B cell (primary cell): ENCODE measurements around the gene LRRC15. TPM values are rescaled to one million over a fixed set of nuclear protein-coding genes. Genes with fewer than 3 reads are reported as not detected.

Experiments
- ATAC-seq: fragments of 200-7000 bp; cut with Tn5 transposase; one replicate; pipeline ENCODE4 v1.10.0; 2021; ENCODE audit warnings: low read depth, mild to moderate bottlenecking, moderate number of reproducible peaks, moderate library complexity
- CTCF ChIA-PET: fragments of 350-600 bp; sonication (Branson Sonifier 250); formaldehyde crosslinking; loops from one replicate; lab custom pipeline; 2021; ENCODE audit warnings: antibody characterized with exemption, inconsistent platforms; lab: Charles Lee
- POLR2A ChIA-PET: fragments of 350-600 bp; sonication (Branson Sonifier 250); formaldehyde crosslinking; loops from one replicate; lab custom pipeline; 2021; ENCODE audit warnings: antibody characterized with exemption; lab: Charles Lee
- DNase-seq: peaks from one replicate; pipeline ENCODE4 v3.0.0; 2013
- H2AFZ ChIP-seq: 2 replicates; pipeline ENCODE4 v1.6.1; 2012; ENCODE audit warnings: mild to moderate bottlenecking, low read depth, low read length; ENCODE audit not compliant: insufficient read depth, poor library complexity, severe bottlenecking
- H3K27ac ChIP-seq, 2 donors: 1 replicate in 1 of 2; 2 replicates in 1 of 2; pipeline ENCODE4 v1.5.1; 2012 to 2013; ENCODE audit warnings: low read length in 2 of 2, mild to moderate bottlenecking in 2 of 2, moderate library complexity in 1 of 2
- H3K27me3 ChIP-seq, 4 experiments: fragments of 200-600 bp in 1 of 4; sonication (generic) in 1 of 4; replicated peaks in 1 of 4; 1 replicate in 2 of 4; 2 replicates in 2 of 4; pipeline versions ENCODE4 v1.6.1 to v1.7.0; 2013 to 2016; ENCODE audit warnings: low read length in 3 of 4, mild to moderate bottlenecking in 2 of 4, mixed read lengths in 1 of 4, moderate library complexity in 1 of 4; ENCODE audit not compliant: insufficient read depth in 4 of 4, control insufficient read depth in 3 of 4; ENCODE audit errors: control extremely low read depth in 1 of 4
- H3K36me3 ChIP-seq, 2 experiments: replicated peaks in 1 of 2; 1 replicate in 1 of 2; 2 replicates in 1 of 2; pipeline versions ENCODE4 v1.6.1 to v1.7.1; 2013; ENCODE audit warnings: low read length in 1 of 2; ENCODE audit not compliant: insufficient read depth in 2 of 2, control insufficient read depth in 1 of 2; ENCODE audit errors: control extremely low read depth in 1 of 2, extremely low read depth in 1 of 2
- H3K4me1 ChIP-seq, 2 donors: fragments of 200-600 bp in 1 of 2; sonication (generic) in 1 of 2; 1 replicate in 1 of 2; 2 replicates in 1 of 2; pipeline versions ENCODE4 v1.5.1 to v1.6.1; 2013 to 2017; ENCODE audit warnings: low read length in 2 of 2; ENCODE audit not compliant: control insufficient read depth in 2 of 2, insufficient read depth in 2 of 2
- H3K4me2 ChIP-seq: replicated peaks from 2 replicates; pipeline ENCODE3; 2012; ENCODE audit warnings: mild to moderate bottlenecking, low read depth, low read length; ENCODE audit not compliant: poor library complexity, severe bottlenecking
- H3K4me3 ChIP-seq, 5 experiments: fragments of 200-600 bp in 1 of 5; sonication (generic) in 1 of 5; 1 replicate in 3 of 5; 2 replicates in 2 of 5; pipeline versions ENCODE4 v1.5.1 to v1.7.0; 2011 to 2016; ENCODE audit warnings: low read length in 4 of 5, mild to moderate bottlenecking in 4 of 5, low read depth in 2 of 5, control low read depth in 1 of 5, moderate library complexity in 1 of 5; ENCODE audit not compliant: insufficient read depth in 1 of 5; ENCODE audit errors: control extremely low read depth in 1 of 5, extremely low read depth in 1 of 5
- H3K79me2 ChIP-seq: fragments of 200-600 bp; sonication (generic); one replicate; pipeline ENCODE4 v1.6.0; 2016; ENCODE audit warnings: low read length; ENCODE audit not compliant: control insufficient read depth, insufficient read depth
- H3K9ac ChIP-seq: fragments of 200-600 bp; sonication (generic); 2 replicates; pipeline ENCODE4 v1.6.1; 2017; ENCODE audit warnings: mild to moderate bottlenecking, low read length, moderate library complexity
- H3K9me3 ChIP-seq, 3 donors: one replicate each; pipeline versions ENCODE4 v1.6.1 to v1.7.1; 2013; ENCODE audit warnings: low read length in 2 of 3; ENCODE audit not compliant: control insufficient read depth in 2 of 3, insufficient read depth in 1 of 3; ENCODE audit errors: control extremely low read depth in 1 of 3
- H4K20me1 ChIP-seq: 2 replicates; pipeline ENCODE4 v1.6.0; 2012; ENCODE audit warnings: mild to moderate bottlenecking, low read length; ENCODE audit not compliant: insufficient read depth, control insufficient read depth, poor library complexity, severe bottlenecking
- H3K27ac Mint-ChIP-seq: one replicate; pipeline ENCODE4 v1.8.0; 2021; ENCODE audit warnings: mixed read lengths
- H3K27me3 Mint-ChIP-seq: one replicate; pipeline ENCODE4 v1.8.0; 2021; ENCODE audit warnings: mixed read lengths
- H3K4me1 Mint-ChIP-seq: one replicate; pipeline ENCODE4 v1.8.0; 2021; ENCODE audit warnings: mixed read lengths
- H3K4me3 Mint-ChIP-seq: one replicate; pipeline ENCODE4 v1.8.0; 2021; ENCODE audit warnings: mixed read lengths
- H3K9me3 Mint-ChIP-seq: one replicate; pipeline ENCODE4 v1.8.0; 2022; ENCODE audit warnings: mixed read lengths; ENCODE audit not compliant: insufficient read depth
- EZH2 ChIP-seq: IDR thresholded peaks from 2 replicates; pipeline ENCODE4 v1.6.1; 2012; ENCODE audit warnings: borderline replicate concordance, low read depth, mild to moderate bottlenecking, moderate library complexity, low read length; ENCODE audit not compliant: insufficient read depth, poor library complexity, severe bottlenecking
- WGBS: methylation state at CpG from one replicate; pipeline ENCODE4 v1.1.5; 2013; ENCODE audit warnings: missing lambda C conversion rate; ENCODE audit not compliant: insufficient coverage; 5-methylcytosine and 5-hydroxymethylcytosine counted together
- intact Hi-C: fragments of 100-400 bp; cut with micrococcal nuclease; formaldehyde crosslinking; loops from one replicate; pipeline ENCODE4 v1.10.0; 2022
- polyA plus RNA-seq: library from polyadenylated mRNA; depleted of rRNA; stranded (reverse); fragments of >200 nt; gene quantifications from 2 replicates; pipeline ENCODE4 v1.2.3, GENCODE V29; 2012
- total RNA-seq, 2 donors: library from RNA; stranded (reverse); fragments of 120-200 nt in 1 of 2; gene quantifications; 1 replicate in 1 of 2; 2 replicates in 1 of 2; pipeline versions ENCODE4 v1.2.3 to v1.2.4, GENCODE V29; 2013 to 2022
- TF ChIP-seq, protein P1 (sequence below): fragments of 200-600 bp; IDR thresholded peaks from one replicate; pipeline ENCODE4 v1.8.0; 2022; ENCODE audit warnings: antibody characterized with exemption, mild to moderate bottlenecking

LRRC15 gene
- total and polyA plus RNA-seq, 2 donors (not counting 1 experiment from before 2014, with no cell fraction given): not detected

DNA sequence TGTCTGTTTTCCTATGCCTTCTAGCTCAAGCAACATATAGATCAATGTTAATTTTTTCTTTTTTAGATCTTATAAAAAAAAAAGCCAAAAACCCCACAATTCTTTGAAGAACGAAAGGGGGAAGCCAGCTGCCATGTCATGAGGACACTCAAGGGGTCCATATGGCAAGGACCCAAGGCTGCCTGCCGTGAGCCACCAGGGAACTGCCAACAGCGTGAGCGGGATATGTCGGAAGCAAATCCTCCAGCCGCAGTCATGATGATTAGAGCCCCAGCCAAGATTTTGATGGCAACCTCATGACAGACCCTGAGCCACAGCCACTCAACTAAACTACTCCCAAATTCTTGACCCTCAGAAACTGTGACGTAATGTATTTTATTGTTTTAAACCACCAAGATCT is 23.0 kb upstream of the LRRC15 start:
- Histone ChIP-seq H3K9me3 (peaks cover 1 to 5% (median 4%) of the 10 kb centered on the region in 3 donors), H3K9ac (no peak overlapping the region), H3K4me1 (peaks cover 13 to 14% of the 10 kb centered on the region in 2 donors), H2AFZ (no peak overlapping the region), H3K4me3 (no peak overlapping the region), H3K79me2 (no peaks in the 10 kb centered on the region), H4K20me1 (no peaks in the 10 kb centered on the region), H3K27ac (no peak overlapping the region), H3K27me3 (peaks cover 0 to 14% (median 4%) of the 10 kb centered on the region in 4 experiments), H3K4me2 (no peak overlapping the region), H3K36me3 (no peaks in the 10 kb centered on the region)
- Mint-ChIP-seq H3K27me3 (peaks cover 20% of the 10 kb centered on the region), H3K4me1 (peaks cover 17% of the 10 kb centered on the region), H3K4me3 (no peak overlapping the region), H3K9me3 (peaks cover 6% of the 10 kb centered on the region), H3K27ac (no peak overlapping the region)
- 90% methylated on average over 6 of the region's 7 CpGs for WGBS
- intact Hi-C loops: no loop called here
- POLR2A ChIA-PET: no interaction called here
- ATAC-seq: no peak
- DNase-seq: no peak
- TF ChIP-seq, protein P1, sequence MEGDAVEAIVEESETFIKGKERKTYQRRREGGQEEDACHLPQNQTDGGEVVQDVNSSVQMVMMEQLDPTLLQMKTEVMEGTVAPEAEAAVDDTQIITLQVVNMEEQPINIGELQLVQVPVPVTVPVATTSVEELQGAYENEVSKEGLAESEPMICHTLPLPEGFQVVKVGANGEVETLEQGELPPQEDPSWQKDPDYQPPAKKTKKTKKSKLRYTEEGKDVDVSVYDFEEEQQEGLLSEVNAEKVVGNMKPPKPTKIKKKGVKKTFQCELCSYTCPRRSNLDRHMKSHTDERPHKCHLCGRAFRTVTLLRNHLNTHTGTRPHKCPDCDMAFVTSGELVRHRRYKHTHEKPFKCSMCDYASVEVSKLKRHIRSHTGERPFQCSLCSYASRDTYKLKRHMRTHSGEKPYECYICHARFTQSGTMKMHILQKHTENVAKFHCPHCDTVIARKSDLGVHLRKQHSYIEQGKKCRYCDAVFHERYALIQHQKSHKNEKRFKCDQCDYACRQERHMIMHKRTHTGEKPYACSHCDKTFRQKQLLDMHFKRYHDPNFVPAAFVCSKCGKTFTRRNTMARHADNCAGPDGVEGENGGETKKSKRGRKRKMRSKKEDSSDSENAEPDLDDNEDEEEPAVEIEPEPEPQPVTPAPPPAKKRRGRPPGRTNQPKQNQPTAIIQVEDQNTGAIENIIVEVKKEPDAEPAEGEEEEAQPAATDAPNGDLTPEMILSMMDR: no peak
- TF ChIP-seq EZH2: no peak
- CTCF ChIA-PET: interaction anchor here (0.6 to 1.8 kb wide), 3 partner anchors 10 to 21 kb away, joined by 3 to 6 read pairs (median 3); no protein-coding TSS in a partner anchor

DNA sequence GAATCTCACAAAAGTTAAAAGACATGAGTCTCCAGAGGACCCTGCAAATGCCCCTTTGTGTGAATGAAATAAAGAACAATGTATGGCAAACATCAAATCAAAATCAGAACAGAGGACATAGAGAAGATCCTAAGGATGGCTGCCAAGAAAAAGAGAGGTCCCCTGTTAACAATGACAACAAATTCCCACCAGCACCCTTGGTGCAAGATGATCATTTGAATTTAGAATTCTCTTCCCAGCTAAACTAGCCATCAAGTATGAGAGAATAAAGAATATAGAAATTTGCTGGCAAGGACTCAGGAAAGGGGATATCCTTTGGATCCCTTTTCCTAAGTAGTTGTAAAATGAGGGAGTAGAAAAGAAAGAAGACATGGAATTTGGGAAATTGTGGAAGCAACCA is 21.3 kb upstream of the LRRC15 start:
- intact Hi-C loops: no loop called here
- H3K36me3 ChIP-seq: no peaks in the 10 kb centered on the region

More for the DNA sequence above, 21.3 kb upstream of the LRRC15 start:
- Histone ChIP-seq H3K9ac (no peak overlapping the region), H4K20me1 (no peaks in the 10 kb centered on the region), H3K4me1 (no peaks in the 10 kb centered on the region), H2AFZ (no peak overlapping the region), H3K79me2 (no peaks in the 10 kb centered on the region), H3K9me3 (peaks cover 1 to 5% (median 4%) of the 10 kb centered on the region in 3 donors), H3K27me3 (peaks cover 0 to 9% (median 5%) of the 10 kb centered on the region in 4 experiments), H3K4me2 (no peak overlapping the region), H3K27ac (no peak overlapping the region), H3K4me3 (no peak overlapping the region)
- Mint-ChIP-seq H3K4me3 (no peak overlapping the region), H3K4me1 (peaks cover 3% of the 10 kb centered on the region), H3K27ac (no peak overlapping the region), H3K27me3 (peaks cover 23% of the 10 kb centered on the region), H3K9me3 (peaks cover 6% of the 10 kb centered on the region)
- DNase-seq: no peak
- ATAC-seq: no peak
- CTCF ChIA-PET: interaction anchor here (1.8 kb wide), 1 partner anchor 13 kb away, joined by 6 read pairs; no protein-coding TSS in a partner anchor
- no peak for TF ChIP-seq EZH2
- TF ChIP-seq, protein P1: no peak
- POLR2A ChIA-PET: no interaction called here
